SU-DHL-6 (cell line): Measurements from ENCODE around the gene RAPGEF4.

Experiments
- EZH2phosphoT487 ChIP-seq: fragments of 200-600 bp; sonication (generic), shearing (Covaris generic); conservative IDR thresholded peaks from 2 replicates; pipeline ENCODE4 v1.6.1; 2018; ENCODE audit warnings: mild to moderate bottlenecking, antibody characterized with exemption, low read length, moderate library complexity, mixed read lengths
- TF ChIP-seq, protein P1 (sequence below): fragments of 200-600 bp; sonication (generic); IDR thresholded peaks from one replicate; pipeline ENCODE4 v1.5.1; 2017; ENCODE audit warnings: antibody characterized with exemption, mild to moderate bottlenecking, low read length, moderate library complexity; ENCODE audit not compliant: insufficient read depth, poor library complexity, severe bottlenecking

DNA sequence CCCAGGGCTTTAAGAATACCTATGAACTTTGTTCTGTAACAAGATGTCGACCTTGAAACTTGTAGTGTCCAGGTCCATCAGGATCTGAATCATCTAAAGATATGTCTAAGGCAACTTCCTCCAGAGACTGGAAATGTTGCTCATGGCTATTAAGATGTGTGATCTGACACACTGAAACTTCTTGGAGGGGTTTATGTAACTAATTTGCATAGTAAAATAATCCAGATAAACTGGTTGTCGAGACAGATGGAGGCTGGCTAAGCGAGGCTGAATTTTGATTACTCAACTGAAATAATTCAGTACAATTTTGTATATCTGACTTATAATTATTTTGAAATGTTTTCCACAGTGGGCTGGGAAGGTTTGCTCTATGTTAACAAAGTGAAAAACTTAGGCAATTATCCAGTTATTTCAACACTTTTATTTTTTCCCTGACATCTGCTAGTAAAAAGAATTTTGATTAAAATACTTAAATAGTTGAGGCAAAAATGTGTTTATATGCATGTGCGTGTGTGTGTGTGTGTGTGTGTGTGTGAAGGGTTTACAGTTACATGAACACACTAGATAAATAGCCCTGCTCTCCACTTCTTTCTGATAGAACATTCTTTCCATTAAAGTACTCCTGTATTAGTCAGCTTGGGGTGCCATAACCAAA lies 328.6 kb downstream of the RAPGEF4 start:
- TF ChIP-seq EZH2phosphoT487 = no peak
- TF ChIP-seq, protein P1, sequence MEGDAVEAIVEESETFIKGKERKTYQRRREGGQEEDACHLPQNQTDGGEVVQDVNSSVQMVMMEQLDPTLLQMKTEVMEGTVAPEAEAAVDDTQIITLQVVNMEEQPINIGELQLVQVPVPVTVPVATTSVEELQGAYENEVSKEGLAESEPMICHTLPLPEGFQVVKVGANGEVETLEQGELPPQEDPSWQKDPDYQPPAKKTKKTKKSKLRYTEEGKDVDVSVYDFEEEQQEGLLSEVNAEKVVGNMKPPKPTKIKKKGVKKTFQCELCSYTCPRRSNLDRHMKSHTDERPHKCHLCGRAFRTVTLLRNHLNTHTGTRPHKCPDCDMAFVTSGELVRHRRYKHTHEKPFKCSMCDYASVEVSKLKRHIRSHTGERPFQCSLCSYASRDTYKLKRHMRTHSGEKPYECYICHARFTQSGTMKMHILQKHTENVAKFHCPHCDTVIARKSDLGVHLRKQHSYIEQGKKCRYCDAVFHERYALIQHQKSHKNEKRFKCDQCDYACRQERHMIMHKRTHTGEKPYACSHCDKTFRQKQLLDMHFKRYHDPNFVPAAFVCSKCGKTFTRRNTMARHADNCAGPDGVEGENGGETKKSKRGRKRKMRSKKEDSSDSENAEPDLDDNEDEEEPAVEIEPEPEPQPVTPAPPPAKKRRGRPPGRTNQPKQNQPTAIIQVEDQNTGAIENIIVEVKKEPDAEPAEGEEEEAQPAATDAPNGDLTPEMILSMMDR = no peak
